ENCODE measurements around the gene CHD6.

The CHD6 gene

GRCh38 chr20:41507851-41508250 lies 110.3 kb downstream of the CHD6 start:
- DNase-seq (ENCODE audit: low spot score): no peak
- peaks cover 7% of the 10 kb centered on the region for H3K9me3 Mint-ChIP-seq
- no peak overlapping the region for H3K27ac Mint-ChIP-seq
- no peaks in the 10 kb centered on the region for H3K27me3 Mint-ChIP-seq (ENCODE audit: low read depth)
- no peak overlapping the region for H3K4me3 Mint-ChIP-seq
- H3K4me1 Mint-ChIP-seq (ENCODE audit: low read depth): peaks cover 5% of the 10 kb centered on the region
- peaks cover 28% of the 10 kb centered on the region for H3K36me3 Mint-ChIP-seq (ENCODE audit: low read depth)

- DNase-seq (ENCODE audit: low spot score): no peak
- no peak overlapping the region for H3K27ac Mint-ChIP-seq
- peaks cover 7% of the 10 kb centered on the region for H3K9me3 Mint-ChIP-seq
- no peaks in the 10 kb centered on the region for H3K27me3 Mint-ChIP-seq (ENCODE audit: low read depth)
- peaks cover 5% of the 10 kb centered on the region for H3K4me1 Mint-ChIP-seq (ENCODE audit: low read depth)
- H3K36me3 Mint-ChIP-seq (ENCODE audit: low read depth): peaks cover 24% of the 10 kb centered on the region
- H3K4me3 Mint-ChIP-seq: no peak overlapping the region
Observed at GRCh38 chr20:41507436-41507835, 110.7 kb downstream of the CHD6 start.

- no peak overlapping the region for H3K4me3 Mint-ChIP-seq
- H3K4me1 Mint-ChIP-seq (ENCODE audit: low read depth): peaks cover 5% of the 10 kb centered on the region
- peaks cover 16% of the 10 kb centered on the region for H3K36me3 Mint-ChIP-seq (ENCODE audit: low read depth)
- DNase-seq (ENCODE audit: low spot score): no peak
- H3K27ac Mint-ChIP-seq: no peak overlapping the region
- H3K9me3 Mint-ChIP-seq: peaks cover 7% of the 10 kb centered on the region
- H3K27me3 Mint-ChIP-seq (ENCODE audit: low read depth): no peaks in the 10 kb centered on the region
Observed at GRCh38 chr20:41506192-41506915, 111.8 kb downstream of the CHD6 start.

- peaks cover 7% of the 10 kb centered on the region for H3K9me3 Mint-ChIP-seq
- no peaks in the 10 kb centered on the region for H3K27me3 Mint-ChIP-seq (ENCODE audit: low read depth)
- peaks cover 5% of the 10 kb centered on the region for H3K4me1 Mint-ChIP-seq (ENCODE audit: low read depth)
- H3K36me3 Mint-ChIP-seq (ENCODE audit: low read depth): peaks cover 14% of the 10 kb centered on the region
- no peak for DNase-seq (ENCODE audit: low spot score)
- H3K27ac Mint-ChIP-seq: no peak overlapping the region
- no peak overlapping the region for H3K4me3 Mint-ChIP-seq
Observed at GRCh38 chr20:41505184-41505583, 113.0 kb downstream of the CHD6 start.

- Mint-ChIP-seq H3K4me1 (ENCODE audit: low read depth) (no peaks in the 10 kb centered on the region), H3K36me3 (ENCODE audit: low read depth) (peaks cover 14% of the 10 kb centered on the region), H3K9me3 (peaks cover 7% of the 10 kb centered on the region), H3K4me3 (no peak overlapping the region), H3K27ac (no peak overlapping the region), H3K27me3 (ENCODE audit: low read depth) (no peaks in the 10 kb centered on the region)
- no peak for DNase-seq (ENCODE audit: low spot score)
Observed at GRCh38 chr20:41501376-41501775, 116.8 kb downstream of the CHD6 start.

- Mint-ChIP-seq H3K9me3 (no peaks in the 10 kb centered on the region), H3K27me3 (ENCODE audit: low read depth) (no peaks in the 10 kb centered on the region), H3K36me3 (ENCODE audit: low read depth) (peaks cover 8% of the 10 kb centered on the region), H3K4me1 (ENCODE audit: low read depth) (no peaks in the 10 kb centered on the region), H3K4me3 (no peak overlapping the region), H3K27ac (no peak overlapping the region)
- no peak for DNase-seq (ENCODE audit: low spot score)
Observed at GRCh38 chr20:41499961-41500725, 118.0 kb downstream of the CHD6 start.

GRCh38 chr20:41499064-41499463 lies 119.1 kb downstream of the CHD6 start:
- no peak for DNase-seq (ENCODE audit: low spot score)
- Mint-ChIP-seq H3K9me3 (no peaks in the 10 kb centered on the region), H3K4me1 (ENCODE audit: low read depth) (peaks cover 2% of the 10 kb centered on the region), H3K27me3 (ENCODE audit: low read depth) (no peaks in the 10 kb centered on the region), H3K36me3 (ENCODE audit: low read depth) (peaks cover 8% of the 10 kb centered on the region), H3K27ac (no peak overlapping the region), H3K4me3 (no peak overlapping the region)

GRCh38 chr20:41497186-41497895 lies 120.8 kb downstream of the CHD6 start:
- no peak for DNase-seq (ENCODE audit: low spot score)
- no peak overlapping the region for H3K4me3 Mint-ChIP-seq
- peaks cover 14% of the 10 kb centered on the region for H3K36me3 Mint-ChIP-seq (ENCODE audit: low read depth)
- no peaks in the 10 kb centered on the region for H3K9me3 Mint-ChIP-seq
- H3K27ac Mint-ChIP-seq: no peak overlapping the region
- no peaks in the 10 kb centered on the region for H3K27me3 Mint-ChIP-seq (ENCODE audit: low read depth)
- H3K4me1 Mint-ChIP-seq (ENCODE audit: low read depth): peaks cover 2% of the 10 kb centered on the region

- no peaks in the 10 kb centered on the region for H3K27me3 Mint-ChIP-seq (ENCODE audit: low read depth)
- no peak overlapping the region for H3K4me3 Mint-ChIP-seq
- no peaks in the 10 kb centered on the region for H3K9me3 Mint-ChIP-seq
- DNase-seq (ENCODE audit: low spot score): no peak
- no peak overlapping the region for H3K27ac Mint-ChIP-seq
- peaks cover 22% of the 10 kb centered on the region for H3K36me3 Mint-ChIP-seq (ENCODE audit: low read depth)
- peaks cover 2% of the 10 kb centered on the region for H3K4me1 Mint-ChIP-seq (ENCODE audit: low read depth)
Observed at GRCh38 chr20:41494451-41494850, 123.7 kb downstream of the CHD6 start.

- Mint-ChIP-seq H3K4me3 (no peak overlapping the region), H3K4me1 (ENCODE audit: low read depth) (peaks cover 18% of the 10 kb centered on the region), H3K27me3 (ENCODE audit: low read depth) (no peaks in the 10 kb centered on the region), H3K36me3 (ENCODE audit: low read depth) (peaks cover 33% of the 10 kb centered on the region), H3K27ac (no peak overlapping the region), H3K9me3 (no peaks in the 10 kb centered on the region)
- DNase-seq (ENCODE audit: low spot score): no peak
Observed at GRCh38 chr20:41483553-41483930, 134.6 kb downstream of the CHD6 start.

GRCh38 chr20:41482647-41483552 lies 135.3 kb downstream of the CHD6 start:
- no peak for DNase-seq (ENCODE audit: low spot score)
- no peak overlapping the region for H3K4me3 Mint-ChIP-seq
- H3K4me1 Mint-ChIP-seq (ENCODE audit: low read depth): peaks cover 22% of the 10 kb centered on the region
- no peaks in the 10 kb centered on the region for H3K27me3 Mint-ChIP-seq (ENCODE audit: low read depth)
- H3K9me3 Mint-ChIP-seq: no peaks in the 10 kb centered on the region
- no peak overlapping the region for H3K27ac Mint-ChIP-seq
- H3K36me3 Mint-ChIP-seq (ENCODE audit: low read depth): peaks cover 36% of the 10 kb centered on the region

- Mint-ChIP-seq H3K27me3 (ENCODE audit: low read depth) (no peaks in the 10 kb centered on the region), H3K4me1 (ENCODE audit: low read depth) (peaks cover 31% of the 10 kb centered on the region), H3K27ac (peak overlapping the region; percentile 37), H3K36me3 (ENCODE audit: low read depth) (peaks cover 33% of the 10 kb centered on the region), H3K4me3 (peak overlapping the region; percentile 6), H3K9me3 (no peaks in the 10 kb centered on the region)
- no peak for DNase-seq (ENCODE audit: low spot score)
Observed at GRCh38 chr20:41480054-41480770, 138.0 kb downstream of the CHD6 start.

GRCh38 chr20:41479113-41479512 lies 139.1 kb downstream of the CHD6 start:
- Mint-ChIP-seq H3K36me3 (ENCODE audit: low read depth) (peaks cover 31% of the 10 kb centered on the region), H3K9me3 (no peaks in the 10 kb centered on the region), H3K4me1 (ENCODE audit: low read depth) (peaks cover 33% of the 10 kb centered on the region), H3K27ac (no peak overlapping the region), H3K4me3 (peak overlapping the region; percentile 8), H3K27me3 (ENCODE audit: low read depth) (no peaks in the 10 kb centered on the region)
- DNase-seq (ENCODE audit: low spot score): no peak

All from T-helper 2 cell treated with Interferon-gamma antibody and Interleukin-4, amounts not matched to agents 5 μg/mL and 100 μg/mL, for 36 hours (primary cell).